ENCODE measurements around the gene QPCT.
"Not testable (repeated sequence)": the region's sequence is repeated elsewhere in the genome, so short reads cannot be mapped to it uniquely, and the experiment has no call there.

The QPCT gene

DNA sequence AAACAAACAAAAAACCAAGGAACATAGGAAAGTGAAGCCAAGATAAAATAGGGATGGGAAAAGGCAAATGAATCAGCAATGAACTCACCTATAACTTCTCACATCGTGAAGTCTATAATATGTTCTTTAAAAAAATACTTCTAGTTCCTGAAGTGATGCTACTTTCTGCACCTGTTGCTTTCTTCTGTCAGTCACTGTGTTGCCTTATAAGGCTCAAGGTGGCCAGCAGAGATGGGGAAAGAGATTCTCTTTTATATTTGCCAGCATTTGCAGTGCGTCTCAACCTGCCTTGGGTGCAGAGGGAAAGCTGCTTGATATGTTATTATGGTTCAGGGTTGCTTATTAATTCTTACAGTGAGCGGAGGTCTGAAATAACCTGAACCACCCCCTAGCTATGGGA is 14.0 kb downstream of the QPCT start:
- no peak for DNase-seq (ENCODE audit: low spot score)

DNA sequence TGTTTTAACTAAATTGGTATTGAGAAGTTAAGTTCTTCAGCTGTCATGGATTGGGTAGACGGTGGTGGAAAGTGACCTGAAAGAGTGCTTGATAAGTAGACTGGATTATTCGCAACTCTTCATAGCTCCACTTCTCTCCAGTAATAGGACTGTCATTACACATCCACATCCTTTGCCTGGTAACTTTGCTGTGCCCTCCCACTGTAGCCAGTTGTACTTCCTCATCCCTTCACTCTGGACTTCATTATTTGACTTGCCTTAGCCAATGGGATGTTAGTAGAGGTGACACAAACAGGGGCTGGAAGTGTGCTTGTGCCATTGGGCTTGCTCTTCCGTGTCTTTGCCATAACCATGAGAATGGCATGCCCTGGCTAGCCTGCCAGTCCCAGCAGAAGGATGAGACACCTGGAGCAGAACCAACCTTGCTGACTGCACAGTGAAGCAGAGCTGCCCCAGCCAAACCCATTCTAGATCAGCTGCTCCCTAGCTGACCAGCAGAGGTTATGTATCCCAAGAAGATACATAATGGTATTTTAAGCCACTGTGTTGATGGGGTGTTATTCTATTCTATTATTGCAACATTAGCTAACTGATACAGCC is 16.9 kb downstream of the QPCT start:
- no peak for DNase-seq (ENCODE audit: low spot score)

DNA sequence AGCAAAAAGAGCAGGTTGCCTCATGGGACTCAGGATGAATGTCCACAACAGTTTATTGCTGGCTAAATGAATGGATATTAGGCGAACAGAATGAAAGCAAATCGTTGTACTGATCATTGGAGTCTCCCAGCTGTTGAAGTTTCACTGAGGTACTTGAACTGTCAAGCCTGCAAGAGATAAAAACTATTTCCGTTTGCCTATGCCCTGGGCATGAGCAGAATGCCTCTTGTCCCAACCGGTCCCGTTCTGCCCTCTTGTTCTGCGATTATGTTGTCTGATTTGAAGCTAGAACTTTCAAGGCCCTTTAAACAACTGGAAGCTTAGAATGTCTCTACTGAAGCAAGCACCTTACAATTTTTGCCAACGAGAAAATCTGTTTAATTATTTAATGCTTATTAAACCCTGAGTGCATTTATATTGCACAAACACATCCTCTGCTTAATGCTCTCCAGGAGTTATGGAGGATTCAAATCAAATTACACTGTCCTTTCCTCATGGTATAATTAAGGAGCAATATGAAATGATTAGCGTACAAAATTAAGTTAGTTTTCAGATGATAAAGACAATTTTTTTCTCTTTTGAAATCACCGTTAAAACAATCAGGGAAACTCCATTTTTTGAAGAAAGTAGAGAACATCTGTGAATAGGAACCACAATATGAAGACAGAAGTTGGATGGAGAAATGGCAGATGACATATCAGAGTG is 17.7 kb downstream of the QPCT start:
- DNase-seq (ENCODE audit: low spot score) = no peak

DNA sequence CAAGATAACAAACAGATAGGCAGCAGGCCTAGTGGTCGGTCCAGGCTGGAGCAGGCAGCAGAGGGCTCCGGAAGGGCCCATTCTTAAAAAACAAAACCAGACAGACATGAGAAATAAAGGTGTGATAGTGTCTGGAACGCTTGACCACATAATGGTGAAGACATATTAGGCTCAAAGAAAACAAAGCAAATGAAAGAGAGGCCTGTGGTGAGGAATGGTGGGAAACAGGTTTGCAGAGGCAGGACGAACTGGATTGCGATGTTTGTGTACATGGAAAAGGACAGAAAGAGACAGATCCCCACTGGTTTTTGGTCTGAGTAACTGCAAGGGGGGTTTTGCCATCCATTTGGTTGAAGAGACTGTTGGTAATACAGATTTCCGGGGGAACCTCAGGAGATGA is 19.9 kb downstream of the QPCT start:
- DNase-seq (ENCODE audit: low spot score) = no peak

DNA sequence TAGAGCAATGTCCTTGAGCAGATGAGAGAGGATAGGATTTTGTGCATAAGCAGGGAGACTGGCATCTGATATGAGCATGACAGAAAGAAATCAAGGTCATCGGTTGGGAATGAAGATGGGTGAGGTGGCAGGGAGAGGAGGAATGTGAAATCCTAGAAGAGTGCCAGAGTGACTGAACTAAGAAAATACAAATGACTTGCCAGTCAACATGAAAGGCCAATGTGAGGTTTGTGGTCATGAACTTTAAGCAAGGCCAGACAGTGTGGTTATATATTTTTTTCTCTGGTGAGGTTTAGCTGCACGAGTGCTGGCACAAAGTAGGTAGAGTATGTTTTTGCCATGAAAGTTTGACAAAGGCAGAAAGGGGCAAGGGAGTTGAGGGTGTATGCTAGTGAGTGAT is 21.2 kb downstream of the QPCT start:
- no peak for DNase-seq (ENCODE audit: low spot score)

DNA sequence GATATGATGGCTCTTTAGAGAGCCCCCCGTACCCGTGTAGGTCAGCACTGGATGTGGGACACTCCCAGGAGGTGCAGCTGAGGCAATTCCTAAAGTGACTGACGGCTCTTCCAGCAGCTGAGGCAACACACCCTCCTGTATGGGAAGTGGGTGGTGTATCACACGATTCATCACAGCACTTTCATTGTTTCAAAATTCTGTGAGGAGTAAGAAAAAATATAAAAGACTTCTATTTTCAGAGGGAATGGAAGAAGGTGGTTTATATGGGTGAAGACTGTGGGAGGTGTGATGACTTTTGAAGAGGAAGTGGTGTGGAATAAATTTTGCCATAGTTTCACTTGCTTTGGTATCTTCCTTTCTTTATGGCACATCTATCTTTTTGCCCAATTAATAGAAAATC is 22.3 kb downstream of the QPCT start:
- DNase-seq (ENCODE audit: low spot score) = no peak

DNA sequence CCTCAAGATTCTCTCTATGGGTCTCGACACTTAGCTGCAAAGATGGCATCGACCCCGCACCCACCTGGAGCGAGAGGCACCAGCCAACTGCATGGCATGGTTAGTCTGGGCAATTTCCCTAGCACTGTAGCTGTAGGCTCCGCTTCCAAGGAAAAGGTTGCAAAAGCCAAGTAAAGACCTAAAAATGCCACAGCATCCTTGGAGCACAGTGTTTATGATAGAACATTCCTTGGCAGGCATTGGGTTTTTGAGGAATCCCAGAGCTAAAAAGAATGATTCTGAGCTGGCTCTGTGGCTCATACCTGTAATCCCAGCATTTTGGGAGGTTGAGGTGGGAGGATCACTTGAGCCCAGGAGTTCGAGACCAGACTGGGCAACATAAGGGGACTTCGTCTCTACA is 22.9 kb downstream of the QPCT start:
- no peak for DNase-seq (ENCODE audit: low spot score)

DNA sequence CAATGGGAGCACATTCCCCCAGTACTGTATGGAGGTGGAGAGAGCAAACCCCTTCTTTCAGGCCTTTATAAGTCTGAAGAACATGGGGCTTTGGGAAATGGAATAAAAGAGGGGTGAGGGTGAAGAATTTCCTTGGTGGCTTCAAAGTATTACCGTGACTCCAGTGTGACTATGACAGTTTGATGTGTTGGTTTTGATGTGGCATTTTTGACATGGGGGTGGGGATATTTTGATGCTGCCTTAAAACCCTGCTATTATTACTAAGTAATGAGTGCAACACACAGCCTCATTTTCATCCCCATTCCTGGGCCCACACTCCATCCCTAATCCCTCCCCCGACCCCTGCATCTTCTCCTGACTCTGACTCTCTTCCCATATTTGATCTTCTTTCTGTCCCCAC is 23.6 kb downstream of the QPCT start:
- no peak for DNase-seq (ENCODE audit: low spot score)

DNA sequence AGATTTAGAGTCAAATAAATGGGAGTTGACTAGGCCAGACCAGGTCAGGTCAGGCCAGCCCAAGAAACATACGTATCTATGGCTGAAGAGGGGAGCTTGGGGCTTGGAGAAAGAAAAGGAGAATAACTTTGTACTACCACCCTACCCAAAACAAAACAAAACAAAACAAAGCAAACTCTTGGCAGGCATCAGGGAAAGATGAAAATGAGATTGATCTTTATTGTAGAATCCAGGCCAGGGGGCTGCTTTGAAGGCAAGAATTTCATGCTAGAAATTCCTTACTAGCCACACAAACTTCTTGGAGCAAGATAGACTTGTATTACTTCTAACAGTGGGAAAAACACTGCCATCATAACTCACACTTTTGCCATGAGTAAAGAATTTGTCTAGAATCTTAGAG is 26.2 kb downstream of the QPCT start:
- DNase-seq (ENCODE audit: low spot score) = no peak

DNA sequence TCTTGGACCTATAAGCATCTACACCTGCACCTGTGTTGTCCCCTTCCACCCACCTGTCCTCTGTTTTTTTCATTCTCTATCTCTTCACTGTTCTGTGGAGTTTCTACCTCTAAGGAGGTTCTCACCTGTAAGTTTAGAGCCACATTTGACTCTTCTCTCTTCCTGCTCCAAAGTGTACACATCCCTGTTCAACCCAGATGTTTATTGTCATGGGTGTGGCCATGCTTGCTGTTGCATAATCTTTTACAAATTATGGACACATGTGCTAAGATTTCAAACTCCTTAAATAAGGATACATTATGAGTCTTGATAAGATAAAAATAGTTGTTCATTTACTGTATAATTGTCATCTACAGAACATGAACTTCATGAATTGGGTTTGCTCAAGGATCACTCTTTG is 27.6 kb downstream of the QPCT start:
- no peak for DNase-seq (ENCODE audit: low spot score)

DNA sequence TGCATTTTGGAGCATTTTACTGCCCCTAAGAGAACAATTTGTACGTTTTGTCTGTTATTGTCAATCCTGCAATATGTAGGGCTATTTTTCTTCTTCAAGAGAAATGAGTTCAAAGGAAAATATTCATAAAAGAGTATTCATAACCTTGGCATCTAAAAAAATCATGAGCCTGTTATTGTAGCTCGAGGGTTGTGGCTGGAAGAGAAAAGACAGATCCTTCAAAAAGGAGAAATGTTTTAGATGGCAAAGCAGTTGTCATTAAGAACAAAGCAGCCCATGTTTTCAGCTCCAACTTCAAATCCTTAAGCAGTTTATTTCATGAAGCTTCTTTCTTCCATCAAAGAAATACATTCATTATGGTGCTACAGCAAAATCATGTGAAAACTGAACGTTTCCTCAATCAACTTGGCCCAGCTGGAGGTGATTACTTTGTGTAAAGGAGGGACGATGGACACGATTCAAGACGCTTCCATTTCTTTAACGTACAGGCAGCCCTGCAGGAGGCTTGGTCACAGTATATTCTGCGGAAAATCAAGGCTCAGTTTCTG is 31.4 kb downstream of the QPCT start:
- no peak for DNase-seq (ENCODE audit: low spot score)

DNA sequence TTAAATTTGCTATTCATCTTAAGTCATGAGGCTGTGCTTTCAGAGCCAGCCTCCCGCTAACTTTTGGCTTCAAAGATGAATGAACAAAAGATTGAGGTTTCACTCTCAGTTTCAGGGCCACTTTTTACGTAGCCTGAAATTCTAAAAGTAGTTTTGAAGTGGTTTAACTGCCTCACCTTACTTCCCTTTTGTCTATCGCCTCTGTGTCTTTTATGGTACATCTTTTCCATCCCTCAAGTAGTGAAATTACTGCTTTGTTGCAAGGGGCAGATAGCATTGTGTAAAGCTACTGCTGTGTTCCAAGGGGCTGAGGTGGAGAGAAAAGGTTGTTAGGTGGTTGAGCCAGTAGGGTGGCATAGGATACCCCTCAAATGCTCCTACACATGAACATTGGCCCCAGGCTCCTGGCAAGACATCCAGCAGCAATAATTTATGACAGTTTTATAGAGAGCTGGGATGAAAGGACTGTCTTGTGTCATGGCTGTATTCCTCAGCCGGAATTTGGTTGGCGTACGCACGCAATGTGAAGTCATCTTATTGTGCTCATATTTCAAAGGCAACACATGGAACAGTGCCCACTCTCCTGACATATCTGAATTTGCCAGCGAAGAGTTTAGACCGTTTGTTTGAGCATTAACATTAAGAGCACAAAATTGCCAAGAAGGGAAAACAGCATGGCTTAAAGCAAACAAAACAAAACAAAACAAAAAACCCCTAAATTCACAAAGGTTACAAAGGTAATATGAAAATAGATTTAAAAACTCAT is 32.2 kb downstream of the QPCT start:
- DNase-seq (ENCODE audit: low spot score) = no peak

DNA sequence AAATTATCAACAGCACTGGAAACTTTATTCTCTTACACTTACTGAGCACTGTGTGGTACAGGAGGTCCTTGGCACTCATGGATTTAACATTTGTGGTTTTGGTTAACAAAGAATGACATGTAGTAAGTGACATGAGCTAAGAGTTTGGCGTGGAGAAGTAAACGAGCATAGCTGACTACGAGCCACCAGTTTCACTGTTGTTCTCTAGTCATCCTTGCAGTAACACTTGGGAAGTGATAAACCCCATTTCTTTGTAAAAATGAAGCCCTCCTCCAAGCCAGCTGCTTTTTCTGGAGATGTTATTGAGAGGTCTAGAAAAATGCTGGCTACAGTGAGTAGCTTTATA is 32.7 kb downstream of the QPCT start:
- DNase-seq (ENCODE audit: low spot score) = no peak

DNA sequence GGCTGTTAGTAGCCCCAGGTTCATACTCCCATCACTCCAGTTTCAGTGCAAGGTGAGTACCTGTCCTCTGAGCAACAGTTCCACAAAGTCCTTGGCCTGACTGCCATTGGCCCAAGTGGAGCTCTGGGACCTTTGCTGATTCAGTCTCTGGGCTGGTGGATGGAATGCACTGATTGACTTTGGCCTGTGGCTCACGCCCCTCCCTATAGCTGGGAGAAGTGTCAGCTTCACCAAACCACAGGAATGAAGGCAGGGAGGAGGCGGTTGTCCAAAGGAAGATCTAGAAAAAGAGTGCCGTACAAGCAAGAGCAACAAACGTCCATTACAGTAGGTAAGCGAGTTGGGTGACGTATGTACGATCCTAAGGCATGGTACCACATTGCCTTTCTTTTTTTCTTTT is 34.0 kb downstream of the QPCT start:
- DNase-seq (ENCODE audit: low spot score) = no peak

DNA sequence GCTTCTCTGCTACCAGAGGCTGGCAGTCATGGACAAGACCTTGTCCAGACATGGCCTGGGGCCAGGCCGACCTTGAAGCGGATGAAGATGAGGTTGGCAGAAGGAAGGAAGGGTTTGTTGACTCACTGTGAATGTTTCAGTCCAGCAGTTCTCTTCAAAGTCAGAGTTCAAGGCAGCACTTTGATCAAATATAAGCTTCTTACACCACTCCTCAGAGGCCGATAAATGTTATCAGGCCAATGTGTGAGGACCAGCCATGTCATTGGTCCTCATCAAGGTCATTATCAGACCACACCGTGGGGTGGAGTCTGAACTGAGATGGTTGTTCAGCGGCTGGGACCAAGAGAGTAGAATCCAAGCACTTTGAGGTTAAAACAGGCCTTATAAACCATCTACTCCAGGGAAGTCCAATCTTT is 35.5 kb downstream of the QPCT start:
- DNase-seq (ENCODE audit: low spot score) = no peak

DNA sequence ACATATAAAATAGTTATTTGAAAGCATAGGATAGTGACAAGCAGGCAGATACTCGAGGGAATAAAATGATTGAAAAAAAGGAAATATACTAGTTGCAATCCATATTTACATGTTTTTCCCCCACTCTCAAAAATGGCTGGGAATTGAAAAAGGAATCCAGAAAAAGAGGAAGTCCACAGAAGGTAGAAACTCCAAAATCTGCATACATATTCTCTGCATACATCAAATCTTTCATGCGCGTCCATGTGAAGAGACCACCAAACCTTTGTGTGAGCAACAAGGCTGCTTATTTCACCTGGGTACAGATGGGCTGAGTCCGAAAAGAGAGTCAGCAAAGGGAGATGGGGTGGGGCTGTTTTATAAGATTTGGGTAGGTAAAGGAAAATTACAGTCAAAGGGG is 36.4 kb downstream of the QPCT start:
- DNase-seq (ENCODE audit: low spot score) = not testable (repeated sequence)

DNA sequence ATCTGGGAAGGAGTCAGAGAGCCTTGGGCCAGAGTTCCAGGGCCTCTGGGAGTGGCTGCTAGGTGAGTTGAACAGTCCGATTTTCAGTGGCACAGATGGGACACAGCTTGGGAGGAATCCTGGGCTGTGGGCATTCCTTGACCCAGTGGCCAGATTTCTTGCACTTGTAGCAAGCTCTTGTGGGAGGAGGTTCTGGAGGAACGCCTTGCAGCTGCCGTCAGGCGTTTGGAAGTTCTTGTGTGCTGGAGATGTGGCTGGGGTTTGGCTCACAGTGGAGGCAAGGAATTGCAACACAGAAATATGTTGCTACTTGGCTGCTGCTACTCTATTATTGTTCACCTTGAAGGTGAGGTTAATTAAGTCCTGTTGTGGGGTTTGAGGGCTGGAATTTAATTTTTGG is 39.8 kb downstream of the QPCT start:
- not testable (repeated sequence) for DNase-seq (ENCODE audit: low spot score)

DNA sequence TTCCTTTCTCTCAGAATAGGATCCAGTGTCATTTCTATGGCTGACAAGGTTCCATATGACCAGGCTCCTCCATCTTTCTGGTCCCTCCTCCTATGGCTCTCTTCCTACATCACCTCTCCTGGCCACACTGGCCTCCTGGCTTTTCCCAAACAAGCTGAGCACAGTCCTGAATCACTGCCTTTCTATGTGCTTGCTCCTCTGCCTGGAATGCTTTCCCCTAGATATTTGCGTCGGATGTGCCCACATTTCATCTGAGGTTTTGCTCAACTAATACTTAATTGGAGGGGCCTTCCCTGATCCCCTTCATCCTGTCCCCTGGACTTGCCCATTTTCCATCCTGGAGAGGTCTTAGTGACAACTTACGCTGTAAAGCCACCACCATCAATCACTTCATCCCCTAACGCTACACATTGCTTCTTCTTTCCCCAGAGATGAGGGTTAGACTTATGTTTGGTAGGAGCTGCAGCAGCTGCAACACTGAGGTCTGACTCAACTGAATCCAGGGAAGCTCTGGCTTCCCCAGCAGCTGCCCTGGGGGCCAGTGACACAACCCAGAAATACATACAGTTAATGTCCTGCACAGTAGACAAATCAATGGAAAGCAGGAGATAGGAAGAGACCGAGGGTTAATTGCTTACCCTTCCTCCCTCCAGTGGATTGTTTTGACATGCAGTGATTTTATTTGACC is 42.9 kb downstream of the QPCT start:
- no peak for DNase-seq (ENCODE audit: low spot score)

DNA sequence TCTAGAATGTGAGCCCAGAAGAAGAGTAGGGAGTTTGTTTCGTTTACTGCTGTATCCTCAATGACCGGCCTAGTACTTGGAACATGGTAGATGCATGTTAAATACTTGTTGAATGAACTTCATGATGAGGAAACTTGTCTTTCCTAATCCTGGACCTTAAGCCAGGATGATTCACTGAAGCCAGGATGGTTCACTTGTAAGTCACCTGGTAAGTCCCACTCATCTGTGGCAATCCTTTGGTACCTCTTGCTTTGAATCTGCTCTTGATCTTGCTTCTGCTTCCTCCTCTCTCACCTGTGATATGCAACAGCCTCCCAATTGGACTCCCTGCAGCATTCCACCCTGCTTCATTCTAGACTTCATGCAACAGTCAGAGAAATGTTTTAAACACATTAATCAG is 43.6 kb downstream of the QPCT start:
- DNase-seq (ENCODE audit: low spot score) = no peak

DNA sequence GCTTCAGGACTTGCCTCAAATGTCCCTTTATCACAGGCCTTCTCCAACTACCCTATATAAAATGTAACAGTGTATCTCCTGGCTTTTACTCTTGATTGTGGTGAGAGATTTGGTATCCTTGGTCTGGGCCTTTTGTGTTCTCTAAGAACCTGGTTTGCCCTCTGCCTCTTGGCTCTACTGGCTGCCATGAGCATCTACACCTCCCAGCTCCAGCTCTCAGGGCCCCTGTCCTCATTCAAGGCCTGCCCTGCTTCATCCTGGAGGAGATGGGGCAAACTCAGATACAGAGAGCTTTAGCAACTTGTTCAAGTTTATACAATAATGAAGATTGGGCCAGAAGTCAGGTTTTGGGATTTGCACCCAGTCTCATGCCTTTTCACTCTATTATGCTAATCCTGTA is 45.0 kb downstream of the QPCT start:
- no peak for DNase-seq (ENCODE audit: low spot score)

DNA sequence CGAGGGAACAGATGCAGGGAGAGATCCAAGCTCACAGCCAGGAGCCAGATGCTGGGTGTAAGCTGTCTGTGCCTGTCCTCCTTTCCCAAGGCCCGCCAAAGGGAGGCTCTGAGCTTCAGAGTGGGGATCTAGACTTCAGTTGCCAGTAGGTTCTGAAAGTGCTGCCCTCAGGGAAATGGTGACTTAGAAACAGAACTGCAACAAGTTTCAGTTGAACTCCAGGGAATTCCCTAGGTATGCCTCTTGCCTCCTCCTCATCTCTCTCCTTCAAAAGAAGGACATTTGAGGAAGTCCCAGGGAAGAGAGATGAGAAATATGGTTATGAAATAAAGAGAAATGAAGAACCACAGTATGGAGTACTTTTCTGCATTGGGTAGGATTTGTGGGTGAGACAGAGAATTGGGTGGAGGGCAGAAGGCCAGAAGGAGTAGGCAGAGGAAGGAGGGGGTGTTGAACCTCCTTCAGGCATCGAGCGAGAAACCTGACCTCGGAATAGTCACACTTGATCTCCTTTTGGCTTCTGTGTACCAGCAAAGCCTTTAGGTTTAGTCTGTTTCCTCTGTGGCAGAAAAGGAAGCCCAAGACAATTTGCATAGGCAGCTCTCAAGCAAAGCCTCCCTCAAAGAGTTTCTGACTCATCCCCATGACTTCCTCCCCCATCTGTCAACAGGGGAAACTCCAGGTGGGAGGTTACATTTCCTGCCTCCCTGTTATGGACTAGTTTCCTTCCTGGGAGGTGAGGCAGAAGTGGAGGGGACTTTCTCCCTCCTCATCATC is 45.7 kb downstream of the QPCT start:
- no peak for DNase-seq (ENCODE audit: low spot score)

DNA sequence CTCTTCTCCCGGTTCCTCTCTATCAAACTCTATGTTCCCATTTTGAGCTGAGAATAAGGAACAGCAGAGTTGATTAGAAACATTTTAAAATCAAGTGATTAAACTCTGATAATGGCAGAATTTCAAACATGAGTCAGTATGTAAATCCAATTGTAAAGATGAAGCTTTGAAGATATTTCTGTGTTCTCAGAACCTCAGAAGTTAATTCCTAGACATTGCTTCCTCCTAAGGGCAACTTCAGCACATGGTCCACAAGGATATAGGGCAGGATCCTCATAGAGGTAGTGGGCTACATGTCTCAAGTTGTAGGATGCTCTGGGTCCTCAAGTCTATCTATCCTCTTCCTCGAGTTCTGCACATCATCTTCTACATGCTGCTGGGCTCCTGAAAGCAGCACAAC is 46.3 kb downstream of the QPCT start:
- no peak for DNase-seq (ENCODE audit: low spot score)

All from globus pallidus (tissue), 1 donor.